ENCODE data around the gene KIAA1549.
"Not testable (repeated sequence)": the region's sequence is repeated elsewhere in the genome, so short reads cannot be mapped to it uniquely, and the experiment has no call there.

KIAA1549 gene

GRCh38 chr7:138981332-138982203 lies at the start of gene KIAA1549:
TSS of gene KIAA1549 (minus strand) at chr7:138981389. CDS start at chr7:138981269, 120 bp downstream.
- DNase-seq: peak; percentile 33

GRCh38 chr7:139029353-139029752 lies 48.2 kb upstream of the KIAA1549 start:
- DNase-seq: no peak

- no peak for DNase-seq
Measured at GRCh38 chr7:139026551-139026950, 45.4 kb upstream of the KIAA1549 start.

GRCh38 chr7:139025861-139026260 lies 44.7 kb upstream of the KIAA1549 start:
- not testable (repeated sequence) for DNase-seq

- no peak for DNase-seq
Measured at GRCh38 chr7:139023076-139023475, 41.9 kb upstream of the KIAA1549 start.

- no peak for DNase-seq
Measured at GRCh38 chr7:139022286-139022685, 41.1 kb upstream of the KIAA1549 start.

- no peak for DNase-seq
Measured at GRCh38 chr7:139018910-139019309, 37.7 kb upstream of the KIAA1549 start.

GRCh38 chr7:139016931-139017511 lies 35.8 kb upstream of the KIAA1549 start:
- DNase-seq: peak; percentile 70

GRCh38 chr7:139011373-139011772 lies 30.2 kb upstream of the KIAA1549 start:
- no peak for DNase-seq

- DNase-seq: no peak
Measured at GRCh38 chr7:139004321-139005090, 23.3 kb upstream of the KIAA1549 start.

GRCh38 chr7:138999414-138999813 lies 18.2 kb upstream of the KIAA1549 start:
- no peak for DNase-seq

GRCh38 chr7:138992052-138992531 lies 10.9 kb upstream of the KIAA1549 start:
- no peak for DNase-seq

GRCh38 chr7:138987686-138988085 lies 6.5 kb upstream of the KIAA1549 start:
- no peak for DNase-seq

- DNase-seq: no peak
Measured at GRCh38 chr7:138982204-138982623, 1.0 kb upstream of the KIAA1549 start.

GRCh38 chr7:138980563-138981291 lies 462 bp downstream of the KIAA1549 start:
- DNase-seq: no peak

- DNase-seq: no peak
Measured at GRCh38 chr7:138979988-138980562, 1.1 kb downstream of the KIAA1549 start.

- DNase-seq: no peak
Measured at GRCh38 chr7:138979226-138979979, 1.8 kb downstream of the KIAA1549 start.

- no peak for DNase-seq
Measured at GRCh38 chr7:138978541-138979184, 2.5 kb downstream of the KIAA1549 start.

- not testable (repeated sequence) for DNase-seq
Measured at GRCh38 chr7:138976161-138976560, 5.0 kb downstream of the KIAA1549 start.

- no peak for DNase-seq
Measured at GRCh38 chr7:138975343-138976104, 5.7 kb downstream of the KIAA1549 start.
